DMS153 treated with DMSO at 0.1 percent for 48 hours (cell line): Measurements from ENCODE around the gene GXYLT2.
"Not testable (repeated sequence)": the region's sequence is repeated elsewhere in the genome, so short reads cannot be mapped to it uniquely, and the experiment has no call there.

Source experiments
- DNase-seq: peaks from one replicate; lab custom pipeline; 2025; ENCODE audit not compliant: unreplicated experiment; lab: John Stamatoyannopoulos, UW

GXYLT2 gene

GRCh38 chr3:72892081-72892775 is 4.4 kb downstream of the GXYLT2 start:
- no peak for DNase-seq

- no peak for DNase-seq
Measured at GRCh38 chr3:72892870-72893269, 5.0 kb downstream of the GXYLT2 start.

GRCh38 chr3:72894976-72895552 is 7.2 kb downstream of the GXYLT2 start:
- no peak for DNase-seq

- DNase-seq, result no peak
Measured at GRCh38 chr3:72896996-72897757, 9.3 kb downstream of the GXYLT2 start.

- no peak for DNase-seq
Measured at GRCh38 chr3:72897758-72898007, 9.8 kb downstream of the GXYLT2 start.

- DNase-seq, result no peak
Measured at GRCh38 chr3:72899349-72899765, 11.5 kb downstream of the GXYLT2 start.

GRCh38 chr3:72900048-72900447 is 12.2 kb downstream of the GXYLT2 start:
- DNase-seq, result no peak

GRCh38 chr3:72901840-72902239 is 14.0 kb downstream of the GXYLT2 start:
- no peak for DNase-seq

- DNase-seq, result no peak
Measured at GRCh38 chr3:72903004-72903403, 15.2 kb downstream of the GXYLT2 start.

- no peak for DNase-seq
Measured at GRCh38 chr3:72904163-72904562, 16.3 kb downstream of the GXYLT2 start.

GRCh38 chr3:72906154-72906553 is 18.3 kb downstream of the GXYLT2 start:
- no peak for DNase-seq

GRCh38 chr3:72907131-72907711 is 19.4 kb downstream of the GXYLT2 start:
- DNase-seq, result no peak

- no peak for DNase-seq
Measured at GRCh38 chr3:72907731-72908620, 20.1 kb downstream of the GXYLT2 start.

GRCh38 chr3:72909591-72909990 is 21.7 kb downstream of the GXYLT2 start:
- no peak for DNase-seq

- DNase-seq, result no peak
Measured at GRCh38 chr3:72912532-72912931, 24.7 kb downstream of the GXYLT2 start.

GRCh38 chr3:72914383-72914782 is 26.5 kb downstream of the GXYLT2 start:
- DNase-seq, result no peak

GRCh38 chr3:72916250-72916649 is 28.4 kb downstream of the GXYLT2 start:
- DNase-seq, result no peak

GRCh38 chr3:72919520-72919919 is 31.7 kb downstream of the GXYLT2 start:
- no peak for DNase-seq

GRCh38 chr3:72924055-72924454 is 36.2 kb downstream of the GXYLT2 start:
- DNase-seq, result no peak

- DNase-seq, result not testable (repeated sequence)
Measured at GRCh38 chr3:72928781-72929735, 41.2 kb downstream of the GXYLT2 start.
